PC-3 (cell line): ENCODE results near the gene PARVA. TPM values are rescaled to one million over a fixed set of nuclear protein-coding genes. Genes with fewer than 3 reads are reported as not detected.

Experiments
- ATAC-seq: fragments of 200-7000 bp; cut with Tn5 transposase; 2 replicates; pipeline ENCODE4 v1.9.1; 2020; ENCODE audit warnings: mild to moderate bottlenecking, moderate library complexity
- BruUV-seq: library from RNA; stranded (reverse); fragments of 400-500 nt; replicated peaks from 2 replicates; lab custom pipeline; 2021; lab: Mats Ljungman, UMichigan
- CTCF ChIA-PET: fragments of 300-600 bp; sonication (Branson Sonifier 250); formaldehyde crosslinking; loops from one replicate; lab custom pipeline; 2022; ENCODE audit warnings: antibody characterized with exemption; lab: Charles Lee
- POLR2A ChIA-PET: fragments of 300-600 bp; sonication (Branson Sonifier 250); formaldehyde crosslinking; loops from one replicate; lab custom pipeline; 2022; ENCODE audit warnings: antibody characterized with exemption; ENCODE audit not compliant: unreplicated experiment; lab: Charles Lee
- DNase-seq: peaks from one replicate; pipeline ENCODE4 v3.0.0-alpha.2; 2015
- H2AFZ ChIP-seq: fragments of 300-600 bp; sonication (generic); 2 replicates; pipeline ENCODE4 v1.6.0; 2016; ENCODE audit warnings: antibody characterized with exemption, low read length
- H3F3A ChIP-seq: fragments of 300-600 bp; sonication (generic); one replicate; pipeline ENCODE4 v1.6.0; 2017; ENCODE audit warnings: antibody characterized with exemption, low read length, control low read depth, mild to moderate bottlenecking; ENCODE audit not compliant: unreplicated experiment
- H3K27ac ChIP-seq: fragments of 300-600 bp; sonication (generic); 2 replicates; pipeline ENCODE4 v1.5.1; 2016; ENCODE audit warnings: mild to moderate bottlenecking, low read length
- H3K27me3 ChIP-seq: fragments of 300-600 bp; sonication (generic); 2 replicates; pipeline ENCODE4 v1.6.1; 2016; ENCODE audit warnings: low read length, mixed read lengths
- H3K36me3 ChIP-seq: fragments of 300-600 bp; sonication (generic); 2 replicates; pipeline ENCODE4 v1.6.1; 2016; ENCODE audit warnings: low read depth, mixed run types, low read length, mixed read lengths
- H3K4me1 ChIP-seq: fragments of 300-600 bp; sonication (generic); 2 replicates; pipeline ENCODE4 v1.5.1; 2016; ENCODE audit warnings: low read length; ENCODE audit not compliant: insufficient read depth
- H3K4me2 ChIP-seq: fragments of 300-600 bp; sonication (generic); 2 replicates; pipeline ENCODE4 v1.6.0; 2016; ENCODE audit warnings: low read length
- H3K4me3 ChIP-seq: fragments of 300-600 bp; sonication (generic); 2 replicates; pipeline ENCODE4 v1.5.1; 2016; ENCODE audit warnings: mild to moderate bottlenecking, low read length, mixed read lengths
- H3K79me2 ChIP-seq: fragments of 300-600 bp; sonication (generic); 2 replicates; pipeline ENCODE4 v1.6.1; 2017; ENCODE audit warnings: low read length, mixed read lengths
- H3K9ac ChIP-seq: fragments of 300-600 bp; sonication (generic); 2 replicates; pipeline ENCODE4 v1.6.0; 2016; ENCODE audit warnings: mild to moderate bottlenecking, low read length
- H3K9me2 ChIP-seq: fragments of 300-600 bp; sonication (generic); replicated peaks from 2 replicates; pipeline ENCODE4 v1.6.1; 2016; ENCODE audit warnings: mixed run types, low read length, mixed read lengths
- H3K9me3 ChIP-seq: fragments of 300-600 bp; sonication (generic); 2 replicates; pipeline ENCODE4 v1.6.1; 2016; ENCODE audit warnings: low read length, mixed read lengths
- H4K20me1 ChIP-seq: fragments of 300-600 bp; sonication (generic); 2 replicates; pipeline ENCODE4 v1.6.1; 2016; ENCODE audit warnings: low read length, mixed read lengths
- EZH2 ChIP-seq: fragments of 300-600 bp; sonication (generic); IDR thresholded peaks from one replicate; pipeline ENCODE4 v1.6.1; 2017; ENCODE audit warnings: antibody characterized with exemption, mild to moderate bottlenecking, low read length; ENCODE audit not compliant: unreplicated experiment
- EZH2phosphoT487 ChIP-seq: fragments of 300-600 bp; sonication (generic); IDR thresholded peaks from 2 replicates; pipeline ENCODE4 v1.6.1; 2018; ENCODE audit warnings: mild to moderate bottlenecking, antibody characterized with exemption, low read length, borderline replicate concordance
- intact Hi-C: fragments of 100-400 bp; cut with micrococcal nuclease; formaldehyde crosslinking; loops from 2 replicates; pipeline ENCODE4 v1.9.0; 2023
- total RNA-seq: library from RNA; depleted of rRNA; stranded (reverse); fragments of >200 nt; gene quantifications from 2 replicates; pipeline ENCODE4 v1.2.3, GENCODE V29; 2014
- TF ChIP-seq, protein P1 (sequence below): fragments of 300-600 bp; sonication (generic); conservative IDR thresholded peaks from 2 replicates; pipeline ENCODE4 v1.5.1; 2017; ENCODE audit warnings: antibody characterized with exemption, low read depth, mild to moderate bottlenecking, low read length

Gene PARVA
- total RNA-seq, 1 experiment from 2014 or later, result 13.5 TPM

DNA sequence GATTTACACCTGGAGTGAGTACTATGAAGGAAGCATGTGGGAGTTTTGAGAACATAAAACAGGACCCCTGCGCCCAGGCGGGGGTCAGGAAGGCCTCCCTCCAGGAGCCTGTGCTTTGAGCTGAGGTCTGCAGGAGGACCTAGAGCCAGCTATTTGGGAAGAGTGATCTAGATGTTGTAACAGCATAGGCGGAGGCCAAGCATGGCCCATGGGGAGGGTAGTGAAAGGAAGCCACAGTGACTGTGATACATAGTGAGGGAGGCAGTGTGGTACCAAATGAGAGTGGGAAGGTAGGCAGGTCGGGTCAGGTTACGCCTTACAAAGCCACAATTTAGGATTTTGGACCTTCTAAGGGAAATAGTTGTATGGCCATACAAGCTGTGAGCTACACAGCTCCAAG lies 147.5 kb downstream of the PARVA start:
- no peaks in the 10 kb centered on the region for H3K9me3 ChIP-seq
- POLR2A ChIA-PET, result no interaction called here
- CTCF ChIA-PET, result no interaction called here
- H2AFZ ChIP-seq, result no peak overlapping the region
- H3K27me3 ChIP-seq, result no peaks in the 10 kb centered on the region
- ATAC-seq (no peak), DNase-seq (no peak)
- BruUV-seq, result no TSS peak
- no peaks in the 10 kb centered on the region for H4K20me1 ChIP-seq
- H3K9ac ChIP-seq, result no peak overlapping the region
- H3K27ac ChIP-seq, result no peak overlapping the region
- H3K36me3 ChIP-seq, result 0 out of 2 replicates have a peak, but pooled peaks cover 3% of the 10 kb centered on the region
- H3K9me2 ChIP-seq, result no peaks in the 10 kb centered on the region
- intact Hi-C loops, result no loop called here
- no peak for TF ChIP-seq EZH2
- TF ChIP-seq EZH2phosphoT487, result no peak
- TF ChIP-seq, protein P1, sequence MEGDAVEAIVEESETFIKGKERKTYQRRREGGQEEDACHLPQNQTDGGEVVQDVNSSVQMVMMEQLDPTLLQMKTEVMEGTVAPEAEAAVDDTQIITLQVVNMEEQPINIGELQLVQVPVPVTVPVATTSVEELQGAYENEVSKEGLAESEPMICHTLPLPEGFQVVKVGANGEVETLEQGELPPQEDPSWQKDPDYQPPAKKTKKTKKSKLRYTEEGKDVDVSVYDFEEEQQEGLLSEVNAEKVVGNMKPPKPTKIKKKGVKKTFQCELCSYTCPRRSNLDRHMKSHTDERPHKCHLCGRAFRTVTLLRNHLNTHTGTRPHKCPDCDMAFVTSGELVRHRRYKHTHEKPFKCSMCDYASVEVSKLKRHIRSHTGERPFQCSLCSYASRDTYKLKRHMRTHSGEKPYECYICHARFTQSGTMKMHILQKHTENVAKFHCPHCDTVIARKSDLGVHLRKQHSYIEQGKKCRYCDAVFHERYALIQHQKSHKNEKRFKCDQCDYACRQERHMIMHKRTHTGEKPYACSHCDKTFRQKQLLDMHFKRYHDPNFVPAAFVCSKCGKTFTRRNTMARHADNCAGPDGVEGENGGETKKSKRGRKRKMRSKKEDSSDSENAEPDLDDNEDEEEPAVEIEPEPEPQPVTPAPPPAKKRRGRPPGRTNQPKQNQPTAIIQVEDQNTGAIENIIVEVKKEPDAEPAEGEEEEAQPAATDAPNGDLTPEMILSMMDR, result no peak
- H3K79me2 ChIP-seq, result no peaks in the 10 kb centered on the region
- H3K4me1 ChIP-seq, result peaks cover 6% of the 10 kb centered on the region; the same call in 1 of the 2 replicates
- H3K4me3 ChIP-seq, result no peak overlapping the region
- no peaks in the 10 kb centered on the region for H3F3A ChIP-seq
- H3K4me2 ChIP-seq, result no peak overlapping the region

DNA sequence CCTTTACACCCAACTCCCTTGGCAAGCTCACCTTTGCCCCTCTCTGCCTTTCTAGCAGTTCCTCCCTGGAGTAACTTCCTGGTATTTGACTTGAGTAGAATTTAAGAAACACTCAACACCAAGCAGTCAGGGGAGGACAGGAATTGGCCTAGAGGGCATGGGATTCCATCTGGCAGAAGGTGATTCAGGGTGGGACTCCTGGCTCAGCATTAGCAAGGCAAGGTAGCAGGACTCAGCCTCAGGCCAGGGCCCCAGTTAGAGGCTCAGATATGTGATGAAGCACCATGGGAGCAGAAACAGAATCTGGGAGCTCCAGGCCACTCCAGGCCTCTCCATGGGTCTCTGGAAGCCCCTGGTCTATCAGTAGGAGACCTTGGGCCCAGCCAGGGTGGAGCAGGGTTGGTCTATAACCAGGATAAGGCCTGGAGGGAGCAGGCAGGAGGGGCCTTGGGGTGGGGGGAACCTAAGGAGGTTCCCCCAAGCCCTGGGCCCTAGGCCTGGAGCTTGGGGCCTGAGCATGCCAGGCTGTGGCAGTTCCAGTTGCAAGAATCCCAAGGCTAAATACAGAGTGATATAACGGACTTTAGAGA lies 148.2 kb downstream of the PARVA start:
- intact Hi-C loops, result no loop called here
- H3K9me2 ChIP-seq, result no peaks in the 10 kb centered on the region
- no peaks in the 10 kb centered on the region for H3F3A ChIP-seq
- H4K20me1 ChIP-seq, result no peaks in the 10 kb centered on the region
- H3K27me3 ChIP-seq, result no peaks in the 10 kb centered on the region
- POLR2A ChIA-PET, result no interaction called here
- TF ChIP-seq, protein P1, result no peak
- no peak for TF ChIP-seq EZH2
- TF ChIP-seq EZH2phosphoT487, result no peak
- no peak overlapping the region for H3K9ac ChIP-seq
- H3K36me3 ChIP-seq, result 0 out of 2 replicates have a peak, but pooled peaks cover 3% of the 10 kb centered on the region
- H3K4me2 ChIP-seq, result no peak overlapping the region
- CTCF ChIA-PET, result no interaction called here
- no peak overlapping the region for H3K4me3 ChIP-seq
- DNase-seq (no peak), ATAC-seq (no peak)
- no peaks in the 10 kb centered on the region for H3K79me2 ChIP-seq
- peaks cover 6% of the 10 kb centered on the region; the same call in 1 of the 2 replicates for H3K4me1 ChIP-seq
- no peak overlapping the region for H3K27ac ChIP-seq
- no peak overlapping the region for H2AFZ ChIP-seq
- no peaks in the 10 kb centered on the region for H3K9me3 ChIP-seq
- BruUV-seq, result no TSS peak

DNA sequence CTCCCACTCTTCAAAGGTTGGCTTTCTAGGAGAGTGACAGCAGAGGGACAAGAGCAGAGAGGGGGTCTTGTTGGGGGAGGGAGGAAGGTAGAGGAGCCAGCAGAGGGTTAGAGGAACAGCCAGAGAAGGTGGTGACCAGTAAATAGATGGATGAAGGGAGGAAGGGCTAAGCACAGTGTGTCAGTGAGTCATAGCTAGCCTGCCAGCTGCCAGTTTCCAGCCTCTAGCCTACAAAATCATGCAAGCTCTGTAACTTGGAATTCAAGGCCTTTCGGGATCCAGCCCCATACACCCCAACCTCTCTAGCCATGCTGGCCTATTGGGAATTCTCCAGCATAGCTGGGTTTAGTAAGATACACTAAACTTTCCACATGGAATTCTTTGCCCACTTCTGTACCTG lies 149.4 kb downstream of the PARVA start:
- POLR2A ChIA-PET, result no interaction called here
- peak; percentile 28 for DNase-seq
- H3F3A ChIP-seq, result no peaks in the 10 kb centered on the region
- BruUV-seq, result no TSS peak
- CTCF ChIA-PET, result no interaction called here
- H3K27ac ChIP-seq, result no peak overlapping the region
- no peaks in the 10 kb centered on the region for H3K9me2 ChIP-seq
- no peak overlapping the region for H3K4me3 ChIP-seq
- H3K9ac ChIP-seq, result no peak overlapping the region
- 0 out of 2 replicates have a peak, but pooled peaks cover 3% of the 10 kb centered on the region for H3K36me3 ChIP-seq
- ATAC-seq, result peak; percentile 88
- H4K20me1 ChIP-seq, result no peaks in the 10 kb centered on the region
- H3K4me2 ChIP-seq, result no peak overlapping the region
- no peak overlapping the region for H2AFZ ChIP-seq
- no peaks in the 10 kb centered on the region for H3K27me3 ChIP-seq
- TF ChIP-seq EZH2, result no peak
- no peak for TF ChIP-seq EZH2phosphoT487
- TF ChIP-seq, protein P1, result no peak
- intact Hi-C loops, result no loop called here
- no peaks in the 10 kb centered on the region for H3K9me3 ChIP-seq
- H3K4me1 ChIP-seq, result peaks cover 6% of the 10 kb centered on the region; the same call in 1 of the 2 replicates
- H3K79me2 ChIP-seq, result no peaks in the 10 kb centered on the region
